ENCODE measurements around the gene OR6B2. TPM values are rescaled to one million over a fixed set of nuclear protein-coding genes. Genes with fewer than 3 reads are reported as not detected.

Gene OR6B2
- not detected for total RNA-seq

DNA sequence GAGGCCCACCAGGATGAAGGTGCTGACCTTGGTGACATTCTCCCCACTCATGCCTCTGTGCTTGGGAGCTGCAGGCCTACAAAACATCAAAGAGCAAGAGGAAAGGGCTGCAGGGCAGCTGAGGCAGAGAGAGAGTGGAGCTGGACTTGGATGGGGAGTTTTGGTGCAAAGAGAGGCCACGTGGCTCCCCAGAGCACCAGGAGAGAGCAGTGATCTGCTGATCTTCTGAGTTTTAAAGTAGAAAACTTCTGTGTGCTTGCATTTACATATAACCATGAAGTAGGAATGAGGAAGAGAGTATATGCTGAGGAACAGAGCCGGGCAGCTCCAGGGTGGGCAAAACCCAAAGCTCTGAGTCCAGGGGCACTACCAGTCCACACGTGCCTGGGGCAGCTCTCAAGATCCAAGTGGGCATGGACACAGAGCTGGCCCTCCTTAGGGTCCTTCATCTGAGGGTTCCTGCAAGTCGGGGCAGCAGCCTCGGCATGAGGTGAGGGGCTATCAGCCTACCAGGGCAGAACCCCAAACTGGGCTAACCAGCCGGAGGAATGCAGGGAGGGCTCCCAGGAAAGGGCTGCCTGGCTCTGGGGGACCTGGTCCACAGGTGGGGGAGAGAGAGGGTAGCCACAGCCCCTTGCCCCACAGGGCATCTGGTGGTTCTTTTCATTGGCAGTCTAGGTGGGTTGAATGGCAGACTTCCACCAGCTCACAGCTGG, at the start of gene OR6B2:
Gene OR6B2 (minus strand): TSS at position 51 of the 716 bp plus-strand sequence. CDS start 0 bp downstream, at position 51.
- Histone ChIP-seq H3K36me3 (no peaks in the 10 kb centered on the region), H3K9me3 (no peaks in the 10 kb centered on the region), H3K27ac (no peak within 1 kb of the TSS), H3K4me3 (no peak within 1 kb of the TSS), H3K4me1 (no peaks in the 10 kb centered on the region), H3K27me3 (peaks cover 0 to 23% (median 0%) of the 10 kb centered on the region in 4 donors)
- WGBS, 2 donors, result 25 to 53% methylated on average over 1 to 2 of the region's 6 CpGs
- TF ChIP-seq POLR2A (IDR thresholded peaks at IDR 0.05) (no peak), CTCF (IDR thresholded peaks at IDR 0.05) (no peak)
- no peak for DNase-seq
- intact Hi-C loops (cut with DNase I), result no loop called here

- Histone ChIP-seq H3K36me3 (no peaks in the 10 kb centered on the region), H3K27me3 (peaks cover 0 to 17% (median 0%) of the 10 kb centered on the region in 4 donors), H3K4me1 (no peaks in the 10 kb centered on the region), H3K4me3 (no peak overlapping the region), H3K9me3 (peaks cover 0 to 16% (median 9%) of the 10 kb centered on the region in 3 donors), H3K27ac (no peak overlapping the region)
- WGBS, 2 donors, result 44 to 48% methylated on average over 2 of the region's 2 CpGs
- DNase-seq, result no peak
- TF ChIP-seq POLR2A (IDR thresholded peaks at IDR 0.05) (no peak), CTCF (IDR thresholded peaks at IDR 0.05) (no peak)
- intact Hi-C loops (cut with DNase I), result no loop called here
Observed at GRCh38 chr2:240078631-240079030, 48.4 kb upstream of the OR6B2 start.

GRCh38 chr2:240077442-240077841, 47.2 kb upstream of the OR6B2 start:
- Histone ChIP-seq H3K4me3 (no peak overlapping the region), H3K27ac (no peak overlapping the region), H3K4me1 (no peaks in the 10 kb centered on the region), H3K36me3 (no peaks in the 10 kb centered on the region), H3K9me3 (peaks cover 0 to 16% (median 9%) of the 10 kb centered on the region in 3 donors), H3K27me3 (peaks cover 0 to 21% (median 0%) of the 10 kb centered on the region in 4 donors)
- intact Hi-C loops (cut with DNase I), result no loop called here
- no peak for DNase-seq
- TF ChIP-seq CTCF (IDR thresholded peaks at IDR 0.05), result no peak
- no peak for TF ChIP-seq POLR2A (IDR thresholded peaks at IDR 0.05)

GRCh38 chr2:240074545-240074944, 44.3 kb upstream of the OR6B2 start:
- H3K4me3 ChIP-seq, result no peak overlapping the region
- intact Hi-C loops (cut with DNase I), result no loop called here
- no peaks in the 10 kb centered on the region for H3K4me1 ChIP-seq
- TF ChIP-seq CTCF (IDR thresholded peaks at IDR 0.05) (no peak), POLR2A (IDR thresholded peaks at IDR 0.05) (no peak)
- 59 to 71% methylated on average over 5 of the region's 5 CpGs for WGBS, 2 donors
- peaks cover 0 to 16% (median 9%) of the 10 kb centered on the region in 3 donors for H3K9me3 ChIP-seq
- DNase-seq, result no peak
- peaks cover 0 to 21% (median 0%) of the 10 kb centered on the region in 4 donors for H3K27me3 ChIP-seq
- H3K36me3 ChIP-seq, result no peaks in the 10 kb centered on the region
- H3K27ac ChIP-seq, result no peak overlapping the region

- H3K27me3 ChIP-seq, result peaks cover 0 to 25% (median 0%) of the 10 kb centered on the region in 4 donors
- 86 to 92% methylated on average over 3 of the region's 3 CpGs for WGBS, 2 donors
- intact Hi-C loops (cut with DNase I), result no loop called here
Observed at GRCh38 chr2:240070907-240071306, 40.7 kb upstream of the OR6B2 start.

More at GRCh38 chr2:240070907-240071306, 40.7 kb upstream of the OR6B2 start:
- Histone ChIP-seq H3K9me3 (no peaks in the 10 kb centered on the region), H3K4me3 (no peak overlapping the region), H3K36me3 (no peaks in the 10 kb centered on the region), H3K27ac (no peak overlapping the region), H3K4me1 (no peaks in the 10 kb centered on the region)
- TF ChIP-seq POLR2A (IDR thresholded peaks at IDR 0.05) (no peak), CTCF (IDR thresholded peaks at IDR 0.05) (no peak)
- DNase-seq, result no peak

All from esophagus squamous epithelium (tissue), 5 donors.